Lung (tissue), 12 donors: Measurements from ENCODE around the gene MAGEA9B. TPM values are rescaled to one million over a fixed set of nuclear protein-coding genes. Genes with fewer than 3 reads are reported as not detected.

Source experiments
- ATAC-seq: fragments of 200-7000 bp; cut with Tn5 transposase; one replicate; pipeline ENCODE4 v1.9.1; 2020; ENCODE audit warnings: moderate number of reproducible peaks; ENCODE audit not compliant: insufficient read depth, low FRiP score
- DNase-seq, 3 donors: peaks; one replicate each; pipeline ENCODE4 v3.0.0-alpha.2; 2013 to 2017
- H3K27ac ChIP-seq, 2 donors: one replicate each; pipeline ENCODE4 v1.5.1; 2013; ENCODE audit warnings: mild to moderate bottlenecking in 2 of 2, moderate library complexity in 2 of 2, control low read depth in 1 of 2, inconsistent platforms in 1 of 2, low read depth in 1 of 2, low read length in 1 of 2
- H3K27me3 ChIP-seq, 3 donors: one replicate each; pipeline ENCODE4 v1.5.1; 2013; ENCODE audit warnings: low read length in 2 of 3; ENCODE audit not compliant: control insufficient read depth in 3 of 3, insufficient read depth in 3 of 3
- H3K36me3 ChIP-seq, 4 donors: one replicate each; pipeline ENCODE4 v1.5.1; 2013; ENCODE audit warnings: low read length in 4 of 4, mild to moderate bottlenecking in 1 of 4, moderate library complexity in 1 of 4; ENCODE audit not compliant: control insufficient read depth in 4 of 4, insufficient read depth in 4 of 4
- H3K4me1 ChIP-seq, 5 donors: one replicate each; pipeline ENCODE4 v1.5.1; 2013; ENCODE audit warnings: low read length in 5 of 5, mild to moderate bottlenecking in 2 of 5, moderate library complexity in 1 of 5; ENCODE audit not compliant: control insufficient read depth in 5 of 5, insufficient read depth in 5 of 5
- H3K4me3 ChIP-seq: one replicate; pipeline ENCODE4 v1.5.1; 2013; ENCODE audit warnings: mild to moderate bottlenecking, control low read depth, moderate library complexity
- H3K9ac ChIP-seq, 2 donors: one replicate each; pipeline ENCODE4 v1.5.1; 2013; ENCODE audit warnings: low read length in 2 of 2, control low read depth in 1 of 2; ENCODE audit not compliant: insufficient read depth in 1 of 2
- H3K9me3 ChIP-seq, 4 donors: one replicate each; pipeline ENCODE4 v1.5.1; 2013; ENCODE audit warnings: low read length in 3 of 4, mild to moderate bottlenecking in 1 of 4, moderate library complexity in 1 of 4; ENCODE audit not compliant: control insufficient read depth in 4 of 4, insufficient read depth in 3 of 4
- WGBS, 2 donors: extraction: QIAGEN DNeasy Blood & Tissue Kit; methylation state at CpG; one replicate each; pipeline ENCODE4 v1.1.7; 2013; 5-methylcytosine and 5-hydroxymethylcytosine counted together
- polyA plus RNA-seq, 2 donors: library from polyadenylated mRNA; stranded (reverse); fragments of 200-250 nt; gene quantifications; one replicate each; pipeline ENCODE4 v1.2.1, GENCODE V29; 2013
- total RNA-seq, 2 donors: library from RNA; depleted of rRNA in 1 of 2; stranded (reverse); fragments of >200 nt in 1 of 2; gene quantifications; one replicate each; pipeline ENCODE4 v1.2.1, GENCODE V29; 2014 to 2021
- TF ChIP-seq, protein P1 (sequence below): IDR thresholded peaks from 2 replicates; pipeline ENCODE4 v1.5.1; 2012; ENCODE audit warnings: mild to moderate bottlenecking; ENCODE audit errors: control extremely low read depth, extremely low read depth
- donor health status: control.
- donor health status: control.
- donor health status: Bipolar disorder and iron deficiency.
- donor health status: healthy.
- donor health status: DM: yes; HTN: yes; CAD: no.

The MAGEA9B gene
- total and polyA plus RNA-seq, 4 donors, result not detected

DNA sequence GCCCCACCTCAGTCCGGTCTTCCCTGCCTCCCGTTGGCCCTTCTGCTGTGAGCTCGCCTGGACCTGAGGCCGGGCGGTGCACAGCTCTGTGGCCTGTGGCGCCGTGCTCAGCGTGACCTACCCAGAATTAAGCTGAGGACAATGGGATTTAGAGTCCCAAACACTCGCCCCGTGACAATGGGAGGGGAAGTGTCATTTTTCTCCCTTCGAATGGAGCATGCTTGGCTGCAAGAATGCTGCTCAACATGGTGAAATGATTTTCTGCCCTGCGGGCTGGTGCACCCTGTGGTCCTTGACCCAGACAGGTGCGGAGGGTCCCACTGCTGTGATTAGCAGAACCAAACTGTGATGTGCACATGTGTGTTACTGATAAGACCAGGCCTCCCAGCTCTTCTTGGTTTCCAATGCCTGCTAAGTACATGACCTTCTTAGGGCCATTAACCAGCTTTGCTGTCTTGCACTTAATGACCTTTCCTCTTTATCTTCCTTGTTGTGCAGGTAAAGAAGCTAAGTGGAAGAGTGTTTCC lies 45.7 kb downstream of the MAGEA9B start:
- ATAC-seq (no peak), DNase-seq (no peak)
- Histone ChIP-seq H3K27me3 (no peaks in the 10 kb centered on the region), H3K36me3 (peaks cover 0 to 2% (median 0%) of the 10 kb centered on the region in 4 donors), H3K27ac (peak overlapping the region; percentile 65 to 95), H3K9ac (peak overlapping the region in 1 of 2 donors; percentile 83), H3K4me1 (peaks cover 0 to 4% (median 0%) of the 10 kb centered on the region in 5 donors), H3K9me3 (peaks cover 0 to 3% (median 0%) of the 10 kb centered on the region in 4 donors), H3K4me3 (peak overlapping the region; percentile 55)
- 7 to 42% methylated on average over 13 of the region's 13 CpGs for WGBS, 2 donors
- TF ChIP-seq, protein P1, sequence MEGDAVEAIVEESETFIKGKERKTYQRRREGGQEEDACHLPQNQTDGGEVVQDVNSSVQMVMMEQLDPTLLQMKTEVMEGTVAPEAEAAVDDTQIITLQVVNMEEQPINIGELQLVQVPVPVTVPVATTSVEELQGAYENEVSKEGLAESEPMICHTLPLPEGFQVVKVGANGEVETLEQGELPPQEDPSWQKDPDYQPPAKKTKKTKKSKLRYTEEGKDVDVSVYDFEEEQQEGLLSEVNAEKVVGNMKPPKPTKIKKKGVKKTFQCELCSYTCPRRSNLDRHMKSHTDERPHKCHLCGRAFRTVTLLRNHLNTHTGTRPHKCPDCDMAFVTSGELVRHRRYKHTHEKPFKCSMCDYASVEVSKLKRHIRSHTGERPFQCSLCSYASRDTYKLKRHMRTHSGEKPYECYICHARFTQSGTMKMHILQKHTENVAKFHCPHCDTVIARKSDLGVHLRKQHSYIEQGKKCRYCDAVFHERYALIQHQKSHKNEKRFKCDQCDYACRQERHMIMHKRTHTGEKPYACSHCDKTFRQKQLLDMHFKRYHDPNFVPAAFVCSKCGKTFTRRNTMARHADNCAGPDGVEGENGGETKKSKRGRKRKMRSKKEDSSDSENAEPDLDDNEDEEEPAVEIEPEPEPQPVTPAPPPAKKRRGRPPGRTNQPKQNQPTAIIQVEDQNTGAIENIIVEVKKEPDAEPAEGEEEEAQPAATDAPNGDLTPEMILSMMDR, result no peak

DNA sequence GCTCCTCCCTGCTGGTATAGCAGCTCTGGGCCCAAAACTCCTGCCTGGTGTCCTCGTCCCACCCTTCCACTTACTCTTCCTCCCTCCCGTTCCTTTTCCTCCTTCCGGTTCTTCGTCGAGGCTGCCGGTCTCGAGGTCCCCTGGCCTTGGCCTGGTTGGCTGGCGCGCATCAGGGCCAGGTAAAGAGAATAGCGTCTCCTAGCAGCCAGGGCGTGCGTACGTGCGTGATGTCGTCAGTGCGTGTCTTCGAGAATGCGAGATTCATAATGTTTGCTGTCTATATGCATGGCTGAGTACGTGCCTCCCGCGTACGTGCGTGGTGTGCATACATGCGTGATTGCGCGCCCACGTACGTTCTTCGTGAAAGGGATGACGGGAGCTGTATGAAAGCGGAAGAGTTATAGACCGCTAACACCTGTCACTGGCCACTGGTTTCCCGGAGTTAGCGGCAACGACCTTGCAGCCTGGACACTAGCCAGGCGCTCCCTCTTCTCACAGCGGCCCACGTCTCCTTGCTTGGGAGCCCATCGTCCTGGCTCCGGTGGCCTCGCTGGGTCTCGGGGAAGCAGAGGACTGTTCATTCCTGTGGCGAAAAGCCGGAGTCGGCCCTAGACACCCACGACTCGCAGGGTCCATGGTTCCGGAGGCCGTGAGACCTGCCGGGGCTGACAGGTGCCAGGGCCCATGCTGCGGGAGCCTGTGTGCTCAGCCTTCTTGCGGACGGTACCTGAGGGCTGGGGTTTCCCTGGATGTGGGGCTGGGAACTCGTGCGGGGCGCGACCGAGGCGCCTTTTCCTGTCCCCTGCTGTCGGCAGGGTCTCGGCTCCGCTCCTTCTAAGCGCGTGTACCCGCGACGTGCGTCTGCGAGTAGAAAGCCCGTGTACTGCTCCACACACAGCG lies 46.4 kb downstream of the MAGEA9B start, which contains the start of gene EOLA1:
EOLA1 (plus strand) TSS at position 392 of the 900 bp plus-strand sequence. CDS start 4,619 bp downstream, outside the sequence.
- ATAC-seq (peak; percentile 63), DNase-seq (peak; percentile 88 to 93 (median 90))
- Histone ChIP-seq H3K4me3 (peak within 1 kb of the TSS; percentile 55), H3K4me1 (peaks cover 0 to 4% (median 0%) of the 10 kb centered on the region in 5 donors), H3K27me3 (no peaks in the 10 kb centered on the region), H3K36me3 (peaks cover 0 to 3% (median 0%) of the 10 kb centered on the region in 4 donors), H3K9ac (peak within 1 kb of the TSS; percentile 71 to 83), H3K27ac (peak within 1 kb of the TSS; percentile 83 to 95), H3K9me3 (peaks cover 0 to 3% (median 0%) of the 10 kb centered on the region in 4 donors)
- TF ChIP-seq, protein P1, result no peak
- WGBS, 2 donors, result 1 to 42% methylated on average over 40 to 71 of the region's 71 CpGs

DNA sequence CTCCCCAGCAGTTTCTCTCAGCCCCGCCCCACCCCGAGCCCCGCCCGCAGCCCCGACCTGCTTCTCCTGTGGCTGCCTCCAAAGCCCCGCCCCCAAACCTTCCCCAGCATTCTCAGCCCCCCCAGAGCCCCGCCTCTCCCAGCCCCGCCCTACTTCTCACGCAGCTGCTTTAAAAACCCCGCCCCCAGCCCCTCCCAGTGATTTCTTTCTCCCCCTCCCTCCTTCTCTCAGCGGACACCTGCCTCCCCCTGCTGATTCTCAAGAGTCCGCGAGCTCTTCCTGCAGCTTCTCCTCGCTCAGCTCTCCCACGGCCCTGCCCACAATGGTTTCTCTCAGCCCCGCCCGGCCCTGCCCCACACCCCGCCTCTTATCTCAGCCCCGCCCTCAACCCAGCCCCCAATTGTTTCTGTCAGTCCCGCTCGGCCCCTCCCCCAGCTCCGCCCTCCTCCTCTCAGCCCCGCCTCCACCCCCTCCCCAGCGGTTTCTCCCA lies 47.1 kb downstream of the MAGEA9B start:
- DNase-seq (peak; percentile 93 to 96 (median 94)), ATAC-seq (peak; percentile 74)
- Histone ChIP-seq H3K4me1 (peaks cover 0 to 4% (median 0%) of the 10 kb centered on the region in 5 donors), H3K27me3 (no peaks in the 10 kb centered on the region), H3K4me3 (no peak overlapping the region), H3K36me3 (peaks cover 0 to 4% (median 0%) of the 10 kb centered on the region in 4 donors), H3K27ac (peak overlapping the region; percentile 65 to 95), H3K9ac (peak overlapping the region in 1 of 2 donors; percentile 59), H3K9me3 (peaks cover 0 to 3% (median 0%) of the 10 kb centered on the region in 4 donors)
- TF ChIP-seq, protein P1, result no peak
- WGBS, 2 donors, result 0 to 31% methylated on average over 5 to 24 of the region's 24 CpGs
